Measurements from ENCODE around the gene SRCIN1. TPM values are rescaled to one million over a fixed set of nuclear protein-coding genes. Genes with fewer than 3 reads are reported as not detected.

SRCIN1 gene
- total RNA-seq, 1 experiment from 2014 or later: 6.9 TPM

- no CpG with 5 or more reads among the region's 13 CpGs for WGBS (ENCODE audit: extremely low coverage, insufficient read length, low lambda C conversion rate)
- H3K23ac ChIP-seq (ENCODE audit: insufficient read length, low read depth, low read length): no peak overlapping the region
Measured at GRCh38 chr17:38594152-38594551, 11.6 kb downstream of the SRCIN1 start.

More at GRCh38 chr17:38594152-38594551, 11.6 kb downstream of the SRCIN1 start:
- no peak overlapping the region for H3K27ac ChIP-seq (ENCODE audit: insufficient read length, low read depth, low read length)
- H3K9me3 Mint-ChIP-seq: no peaks in the 10 kb centered on the region
- no peak overlapping the region for H2BK12ac ChIP-seq (ENCODE audit: insufficient read length, low read depth, low read length)
- no peak overlapping the region for H2BK120ac ChIP-seq (ENCODE audit: low read depth, low read length, poor library complexity, severe bottlenecking)
- H3K4me2 ChIP-seq (ENCODE audit: insufficient read depth, insufficient read length, low read length): no peak overlapping the region
- no peak overlapping the region for H4K5ac ChIP-seq (ENCODE audit: insufficient read length, low read depth, low read length)
- H3T11ph ChIP-seq (ENCODE audit: low read length): no peak overlapping the region
- H4K91ac ChIP-seq (ENCODE audit: insufficient read length, low read depth, low read length): no peak overlapping the region
- no peaks in the 10 kb centered on the region for H3K79me2 ChIP-seq (ENCODE audit: insufficient read depth, low read length)
- no peak overlapping the region for H2BK20ac ChIP-seq (ENCODE audit: low read depth, low read length, poor library complexity, severe bottlenecking)
- no peaks in the 10 kb centered on the region for H3K36me3 Mint-ChIP-seq (ENCODE audit: insufficient read depth in 1 of 3, low read depth in 3 of 3)
- H3K79me1 ChIP-seq (ENCODE audit: insufficient read depth, low read depth, low read length, poor library complexity, severe bottlenecking): no peaks in the 10 kb centered on the region
- H3K27ac Mint-ChIP-seq: no peak overlapping the region
- peaks cover 8% of the 10 kb centered on the region; the same call in 1 of the 2 replicates for H3K4me1 ChIP-seq (ENCODE audit: insufficient read depth, low read length)
- peaks cover 2% of the 10 kb centered on the region for H4K20me1 ChIP-seq (ENCODE audit: control insufficient read depth, insufficient read depth, insufficient read length)
- no peak overlapping the region for H2BK15ac ChIP-seq (ENCODE audit: low read depth, low read length)
- no peak for TF ChIP-seq CTCF (conservative IDR thresholded peaks at IDR 0.05)
- no peak overlapping the region for H3K18ac ChIP-seq (ENCODE audit: insufficient read length, low read depth, low read length)
- no peaks in the 10 kb centered on the region for H3K23me2 ChIP-seq (ENCODE audit: insufficient read length, low read depth, low read length, poor library complexity, severe bottlenecking)
- peaks cover 37% of the 10 kb centered on the region for H3K27me3 Mint-ChIP-seq (ENCODE audit: low read depth)
- no peak overlapping the region for H3K4ac ChIP-seq (ENCODE audit: low read depth, low read length)
- no peaks in the 10 kb centered on the region for H3K9me3 ChIP-seq (ENCODE audit: control insufficient read depth, low read depth, low read length)
- H3K27me3 ChIP-seq (ENCODE audit: insufficient read depth, low read length): no peaks in the 10 kb centered on the region; the same call in 1 of the 2 replicates
- no peak for DNase-seq
- H2BK5ac ChIP-seq (ENCODE audit: insufficient read length, low read length): no peak overlapping the region
- no peak overlapping the region for H3K4me3 Mint-ChIP-seq
- no peak overlapping the region for H3K14ac ChIP-seq (ENCODE audit: insufficient read depth, low read length)
- H3K56ac ChIP-seq (ENCODE audit: insufficient read length, low read depth, low read length): no peak overlapping the region
- H3K9ac ChIP-seq (ENCODE audit: extremely low read depth, insufficient read length, low read length): no peak overlapping the region
- H2AFZ ChIP-seq (ENCODE audit: low read length): no peak overlapping the region
- H4K8ac ChIP-seq (replicated peaks; ENCODE audit: insufficient read length, low read depth, low read length): no peak overlapping the region
- H2AK5ac ChIP-seq (ENCODE audit: insufficient read length, low read length): no peak overlapping the region
- peaks cover 57 to 77% of the 10 kb centered on the region in 2 experiments for H3K4me1 Mint-ChIP-seq

Measured in H9 (cell line).